OCI-LY3 (cell line): ENCODE measurements around the gene OXA1L.
A peak's percentile ranks its signal among the peaks of the same experiment; 100 is the strongest.

ENCODE experiments used
- H2AFZ ChIP-seq: fragments of 200-600, 300-600 bp; shearing (Covaris generic); 2 replicates; pipeline ENCODE4 v1.6.0; 2014; ENCODE audit warnings: antibody characterized with exemption, low read depth, low read length
- H3K27ac ChIP-seq: fragments of 200-600, 300-600 bp; sonication (generic); 2 replicates; pipeline ENCODE4 v1.5.1; 2014; ENCODE audit warnings: mild to moderate bottlenecking, low read length, moderate library complexity, mixed read lengths
- H3K27me3 ChIP-seq: fragments of 200-600, 300-600 bp; sonication (generic); 2 replicates; pipeline ENCODE4 v1.6.1; 2014; ENCODE audit warnings: low read depth, low read length, mixed read lengths
- H3K36me3 ChIP-seq: fragments of 200-600, 300-600 bp; sonication (generic); replicated peaks from 2 replicates; pipeline ENCODE3; 2014; ENCODE audit warnings: low read depth, low read length, mixed read lengths
- H3K4me1 ChIP-seq: fragments of 300-600, 200-600 bp; sonication (generic); 2 replicates; pipeline ENCODE4 v1.6.1; 2014; ENCODE audit warnings: low read length, mixed read lengths
- H3K4me2 ChIP-seq: fragments of 200-600, 300-600 bp; sonication (generic); 2 replicates; pipeline ENCODE4 v1.6.1; 2014; ENCODE audit warnings: low read length, mixed read lengths
- H3K4me3 ChIP-seq: fragments of 300-600, 200-600 bp; sonication (generic); 2 replicates; pipeline ENCODE4 v1.5.1; 2014; ENCODE audit warnings: antibody characterized with exemption, mild to moderate bottlenecking, low read length, moderate library complexity
- H3K79me2 ChIP-seq: fragments of 300-600, 200-600 bp; shearing (Covaris generic); 2 replicates; pipeline ENCODE4 v1.6.1; 2014; ENCODE audit warnings: mild to moderate bottlenecking, low read length, mixed read lengths
- H3K9ac ChIP-seq: fragments of 300-600, 200-600 bp; shearing (Covaris generic); 2 replicates; pipeline ENCODE4 v1.6.0; 2014; ENCODE audit warnings: mild to moderate bottlenecking, low read length, moderate library complexity
- H3K9me3 ChIP-seq: fragments of 200-600, 300-600 bp; shearing (Covaris generic); 2 replicates; pipeline ENCODE4 v1.6.1; 2014; ENCODE audit warnings: low read length, mixed read lengths; ENCODE audit not compliant: insufficient read depth
- H4K20me1 ChIP-seq: fragments of 200-600, 300-600 bp; sonication (generic); 2 replicates; pipeline ENCODE4 v1.6.1; 2016; ENCODE audit warnings: low read length, mixed read lengths; ENCODE audit not compliant: insufficient read depth
- CTCF ChIP-seq: fragments of 200-600, 300-600 bp; sonication (generic); IDR thresholded peaks from 2 replicates; pipeline ENCODE4 v1.5.1; 2014; ENCODE audit warnings: antibody characterized with exemption, low read length, low read depth
- EZH2phosphoT487 ChIP-seq: fragments of 200-600 bp; shearing (Covaris generic); IDR thresholded peaks from 2 replicates; pipeline ENCODE4 v1.6.1; 2018; ENCODE audit warnings: antibody characterized with exemption, mixed run types, low read depth

OXA1L gene

GRCh38 chr14:22761734-22762133 is 4.8 kb upstream of the OXA1L start:
- no peak overlapping the region for H3K9ac ChIP-seq
- H3K4me3 ChIP-seq = no peak overlapping the region
- H3K36me3 ChIP-seq = no peaks in the 10 kb centered on the region
- H3K4me2 ChIP-seq = no peak overlapping the region
- H3K27ac ChIP-seq = no peak overlapping the region
- no peak for TF ChIP-seq EZH2phosphoT487
- H3K27me3 ChIP-seq = no peaks in the 10 kb centered on the region
- peaks cover 8% of the 10 kb centered on the region for H3K79me2 ChIP-seq
- H2AFZ ChIP-seq = no peak overlapping the region
- H3K9me3 ChIP-seq = no peaks in the 10 kb centered on the region
- no peaks in the 10 kb centered on the region for H4K20me1 ChIP-seq
- H3K4me1 ChIP-seq = peaks cover 4% of the 10 kb centered on the region

GRCh38 chr14:22764382-22764781 is 2.1 kb upstream of the OXA1L start:
- H3K27ac ChIP-seq = no peak overlapping the region
- no peak overlapping the region for H3K9ac ChIP-seq
- no peaks in the 10 kb centered on the region for H4K20me1 ChIP-seq
- no peaks in the 10 kb centered on the region for H3K9me3 ChIP-seq
- H3K79me2 ChIP-seq = peaks cover 31% of the 10 kb centered on the region
- H2AFZ ChIP-seq = no peak overlapping the region
- TF ChIP-seq EZH2phosphoT487 (no peak), CTCF (no peak)
- H3K4me1 ChIP-seq = peaks cover 14% of the 10 kb centered on the region
- H3K4me2 ChIP-seq = no peak overlapping the region
- no peak overlapping the region for H3K4me3 ChIP-seq
- peaks cover 13% of the 10 kb centered on the region for H3K36me3 ChIP-seq
- H3K27me3 ChIP-seq = no peaks in the 10 kb centered on the region

- no peaks in the 10 kb centered on the region for H4K20me1 ChIP-seq
- peak overlapping the region; percentile 91 for H3K4me3 ChIP-seq
- H2AFZ ChIP-seq = no peak overlapping the region
- peaks cover 14% of the 10 kb centered on the region for H3K4me1 ChIP-seq
- peaks cover 37% of the 10 kb centered on the region for H3K36me3 ChIP-seq
- peak overlapping the region; percentile 76; the same call in 1 of the 2 replicates for H3K27ac ChIP-seq
- H3K79me2 ChIP-seq = peaks cover 34% of the 10 kb centered on the region
- H3K4me2 ChIP-seq = peak overlapping the region; percentile 90
- H3K9me3 ChIP-seq = no peaks in the 10 kb centered on the region
- H3K9ac ChIP-seq = peak overlapping the region; percentile 99
- no peak for TF ChIP-seq CTCF
- no peak for TF ChIP-seq EZH2phosphoT487
- H3K27me3 ChIP-seq = no peaks in the 10 kb centered on the region
Observed at GRCh38 chr14:22767323-22767589, 768 bp downstream of the OXA1L start.

GRCh38 chr14:22768947-22769346 is 2.5 kb downstream of the OXA1L start:
- peaks cover 47% of the 10 kb centered on the region for H3K36me3 ChIP-seq
- H3K4me2 ChIP-seq = no peak overlapping the region
- no peaks in the 10 kb centered on the region for H4K20me1 ChIP-seq
- H2AFZ ChIP-seq = no peak overlapping the region
- H3K9me3 ChIP-seq = no peaks in the 10 kb centered on the region
- no peak overlapping the region for H3K9ac ChIP-seq
- H3K4me1 ChIP-seq = peaks cover 14% of the 10 kb centered on the region
- no peak overlapping the region for H3K27ac ChIP-seq
- TF ChIP-seq CTCF = no peak
- no peak for TF ChIP-seq EZH2phosphoT487
- no peak overlapping the region for H3K4me3 ChIP-seq
- no peaks in the 10 kb centered on the region for H3K27me3 ChIP-seq
- H3K79me2 ChIP-seq = peaks cover 34% of the 10 kb centered on the region

GRCh38 chr14:22769369-22769768 is 2.9 kb downstream of the OXA1L start:
- Histone ChIP-seq H3K4me2 (no peak overlapping the region), H3K4me3 (no peak overlapping the region), H3K79me2 (peaks cover 34% of the 10 kb centered on the region), H3K9me3 (no peaks in the 10 kb centered on the region), H3K9ac (no peak overlapping the region), H3K4me1 (peaks cover 14% of the 10 kb centered on the region), H4K20me1 (no peaks in the 10 kb centered on the region), H3K27me3 (no peaks in the 10 kb centered on the region), H2AFZ (no peak overlapping the region), H3K36me3 (peaks cover 49% of the 10 kb centered on the region), H3K27ac (no peak overlapping the region)
- TF ChIP-seq CTCF (no peak), EZH2phosphoT487 (no peak)
